ENCODE results near the gene ACOT9.
A peak's percentile ranks its signal among the peaks of the same experiment; 100 is the strongest.
"Not testable (repeated sequence)": the region's sequence is repeated elsewhere in the genome, so short reads cannot be mapped to it uniquely, and the experiment has no call there.

Gene ACOT9

DNA sequence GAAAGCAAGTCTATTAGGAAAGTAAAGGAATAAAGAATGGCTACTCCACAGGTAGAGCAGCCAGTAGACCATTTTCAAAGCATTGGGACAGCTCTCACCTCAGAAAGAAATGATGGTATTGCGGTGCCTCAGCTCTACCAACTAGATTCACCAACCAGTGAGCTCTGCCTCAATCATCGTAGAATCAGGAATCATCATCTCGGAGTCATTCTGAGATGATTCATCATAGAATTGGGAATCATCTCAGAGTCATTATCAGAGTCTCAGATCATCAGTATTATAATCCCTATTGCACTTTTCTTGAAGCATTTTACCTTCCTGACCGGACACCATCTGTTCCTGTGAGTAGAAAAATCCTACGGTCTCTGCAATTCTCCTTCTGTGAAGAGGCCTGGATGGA is 22.4 kb upstream of the ACOT9 start:
- DNase-seq, result no peak

- DNase-seq, result no peak
These were observed 21.3 kb upstream of the ACOT9 start for GRCh38 chrX:23764188-23764984.

- no peak for DNase-seq
These were observed 16.7 kb upstream of the ACOT9 start for GRCh38 chrX:23759821-23760220.

DNA sequence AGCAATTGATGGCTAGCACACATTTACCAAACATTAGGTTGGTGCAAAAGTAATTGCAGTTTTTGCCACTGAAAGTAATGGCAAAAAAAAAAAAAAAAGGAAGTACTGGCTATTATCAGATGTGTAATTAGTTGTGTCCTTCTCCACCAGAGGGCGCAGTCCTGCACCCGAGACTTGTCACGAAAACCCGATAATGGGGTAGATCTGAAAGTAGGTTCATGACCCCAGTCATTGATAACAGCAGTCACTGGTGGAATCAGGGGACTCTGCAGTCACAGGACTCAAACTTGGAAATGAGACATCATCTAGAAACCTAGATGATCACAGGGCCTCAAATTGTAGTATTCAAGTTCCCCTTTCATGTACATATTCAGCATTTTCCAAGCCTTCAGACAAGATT is 13.1 kb upstream of the ACOT9 start:
- DNase-seq, result peak; percentile 28

GRCh38 chrX:23754664-23755063 is 11.6 kb upstream of the ACOT9 start:
- DNase-seq, result no peak

DNA sequence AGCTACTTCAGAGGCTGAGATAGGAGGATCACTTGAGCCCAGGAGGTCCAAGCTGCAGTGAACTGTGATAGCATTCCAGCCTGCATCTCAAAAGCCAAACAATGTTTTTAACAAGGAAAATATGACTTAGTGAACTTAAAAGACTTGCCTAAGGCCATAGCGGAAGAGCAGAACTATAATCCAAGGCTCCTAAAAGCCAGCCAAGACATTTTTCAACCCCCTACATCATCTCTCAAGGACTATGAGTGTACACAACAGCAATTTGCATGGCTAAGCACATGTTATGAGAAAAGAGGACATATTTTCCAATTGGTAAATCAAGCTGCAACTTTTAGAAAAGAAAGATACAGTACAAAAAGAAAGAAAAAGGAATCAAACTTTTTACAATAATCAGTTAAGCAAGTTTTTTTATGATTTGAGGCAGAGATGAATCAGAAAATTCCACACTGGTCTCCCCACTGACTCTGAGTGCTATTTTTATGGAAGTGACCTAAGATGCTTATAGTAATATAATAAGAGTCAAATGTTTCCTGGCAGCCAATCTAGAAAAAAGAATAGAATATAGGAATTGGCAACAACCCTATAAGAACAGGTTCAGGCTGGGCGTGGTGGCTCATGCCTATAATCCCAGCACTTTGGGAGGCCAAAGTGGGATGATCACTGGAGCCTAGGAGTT is 9.8 kb upstream of the ACOT9 start:
- DNase-seq, result no peak

GRCh38 chrX:23749576-23749975 is 6.5 kb upstream of the ACOT9 start:
- no peak for DNase-seq

DNA sequence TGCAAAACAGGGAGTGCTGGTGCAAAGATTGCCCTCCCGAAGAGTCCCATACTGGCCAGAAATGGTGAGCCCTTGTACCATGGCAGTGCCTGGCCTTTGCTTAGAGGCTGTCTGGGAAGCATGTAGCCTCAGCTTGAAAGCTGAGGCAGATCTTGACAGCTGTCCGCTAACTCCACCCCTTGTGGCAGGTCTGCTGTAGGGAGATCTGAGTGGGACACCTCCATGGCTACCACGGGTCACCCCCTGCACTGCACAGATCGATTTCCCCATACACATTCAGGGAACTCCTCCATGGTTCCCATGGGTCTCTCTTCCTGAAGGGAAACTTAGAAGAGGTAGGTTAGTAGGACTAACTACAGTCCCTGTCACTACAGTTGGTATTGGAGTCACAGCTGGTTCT is 6.1 kb upstream of the ACOT9 start:
- DNase-seq, result no peak

DNA sequence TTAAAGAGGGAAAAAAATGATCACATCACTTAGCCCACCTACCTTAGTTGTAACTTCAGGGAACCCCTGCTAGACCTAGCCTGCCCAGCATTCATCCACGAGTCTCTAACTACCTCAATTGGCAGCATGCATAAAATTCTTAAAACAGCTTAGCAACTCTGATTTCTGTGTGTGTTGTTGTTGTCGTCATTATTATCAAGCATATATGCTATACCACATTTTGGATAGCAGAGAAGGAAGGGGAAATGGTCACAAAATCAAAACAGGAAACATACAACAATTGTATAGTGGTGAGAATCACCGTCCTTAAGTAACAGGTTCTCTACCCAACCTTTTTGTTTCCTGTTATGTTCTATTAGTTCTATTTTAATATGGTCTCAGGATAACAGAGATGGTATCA is 2.7 kb upstream of the ACOT9 start:
- no peak for DNase-seq

- DNase-seq, result not testable (repeated sequence)
These were observed 521 bp upstream of the ACOT9 start for GRCh38 chrX:23743623-23743971.

DNA sequence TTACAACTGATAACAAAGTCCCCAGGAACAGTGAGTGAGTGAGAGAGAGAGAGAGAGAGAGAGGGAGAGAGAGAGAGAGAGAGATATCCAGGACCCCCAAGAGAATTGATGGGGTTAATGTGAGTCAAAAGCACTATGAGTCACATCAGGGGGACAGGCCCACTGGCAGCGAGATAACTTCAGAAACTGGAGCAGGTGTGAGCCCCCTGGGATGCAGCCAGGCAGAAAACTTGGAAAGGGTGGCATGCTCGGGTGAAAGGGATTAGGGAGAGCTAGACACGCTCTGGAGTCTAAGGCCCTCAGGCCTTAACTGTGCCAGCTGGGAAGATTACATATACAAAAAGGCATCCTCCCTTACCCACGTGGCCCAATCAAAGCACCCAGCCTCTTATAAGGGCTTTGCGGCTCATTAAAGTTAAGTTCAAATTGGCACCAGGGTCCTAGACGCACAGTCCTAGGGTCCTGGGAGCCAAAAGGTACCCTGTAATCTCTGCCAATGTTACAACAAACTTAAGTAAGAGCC is 841 bp downstream of the ACOT9 start:
- no peak for DNase-seq

DNA sequence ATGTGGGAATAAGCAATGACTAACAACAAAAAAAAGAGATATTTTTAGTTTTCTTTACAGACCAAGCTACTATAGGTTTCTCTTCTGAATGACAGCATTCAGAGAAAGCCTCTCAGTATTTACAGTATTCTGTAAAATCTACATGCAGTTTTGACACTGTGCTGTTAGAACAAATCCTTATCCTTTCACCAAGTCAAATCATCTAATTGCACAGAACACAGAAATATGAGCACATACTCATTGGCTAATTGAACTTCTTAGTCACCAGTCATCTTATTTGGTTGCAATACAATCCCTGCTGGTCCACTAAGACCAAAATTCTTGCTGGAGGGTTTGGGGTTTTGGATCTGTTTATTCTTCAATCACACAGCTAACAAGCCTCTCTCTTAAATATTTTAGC is 5.7 kb downstream of the ACOT9 start:
- DNase-seq, result no peak

- DNase-seq, result no peak
These were observed 7.0 kb downstream of the ACOT9 start for GRCh38 chrX:23736030-23736429.

- no peak for DNase-seq
These were observed 10.4 kb downstream of the ACOT9 start for GRCh38 chrX:23732704-23733103.

GRCh38 chrX:23731951-23732350 is 11.1 kb downstream of the ACOT9 start:
- DNase-seq, result no peak

DNA sequence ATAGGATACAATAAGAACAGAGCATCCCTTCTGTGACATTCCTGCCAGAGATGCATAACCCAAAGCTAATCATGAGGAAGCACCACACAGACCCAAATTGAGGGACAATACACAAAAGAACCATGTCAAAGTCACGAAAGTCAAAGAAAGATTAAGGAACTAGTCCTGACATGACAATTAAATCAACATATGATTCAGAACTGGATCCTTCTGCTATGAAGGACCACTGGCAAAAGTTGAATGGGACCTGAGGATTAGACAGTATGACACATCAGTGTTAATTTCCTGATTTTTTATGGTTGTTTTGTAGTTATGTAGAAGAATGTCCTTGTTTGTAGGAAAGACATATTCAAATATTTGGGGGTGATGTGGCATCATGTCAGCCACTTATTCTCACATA is 13.9 kb downstream of the ACOT9 start:
- no peak for DNase-seq

DNA sequence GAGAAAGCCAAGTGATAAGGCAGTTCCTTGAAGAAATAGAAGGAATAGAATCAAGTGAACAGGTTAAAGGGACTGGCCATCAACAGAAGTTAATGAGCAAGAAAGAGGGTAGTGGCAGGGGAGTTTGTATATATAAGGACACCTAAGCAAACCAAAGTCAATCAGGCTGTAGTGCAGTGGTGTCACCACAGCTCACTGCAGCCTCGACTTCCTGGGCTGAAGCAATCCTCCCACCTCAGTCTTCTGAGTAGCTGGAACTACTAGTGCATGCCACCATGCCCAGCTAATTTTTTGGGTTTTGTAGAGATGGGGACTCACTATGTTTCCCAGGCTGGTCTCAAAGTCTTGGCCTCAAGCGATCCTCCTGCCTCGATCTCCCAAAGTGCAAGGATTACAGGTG is 15.9 kb downstream of the ACOT9 start:
- no peak for DNase-seq

DNA sequence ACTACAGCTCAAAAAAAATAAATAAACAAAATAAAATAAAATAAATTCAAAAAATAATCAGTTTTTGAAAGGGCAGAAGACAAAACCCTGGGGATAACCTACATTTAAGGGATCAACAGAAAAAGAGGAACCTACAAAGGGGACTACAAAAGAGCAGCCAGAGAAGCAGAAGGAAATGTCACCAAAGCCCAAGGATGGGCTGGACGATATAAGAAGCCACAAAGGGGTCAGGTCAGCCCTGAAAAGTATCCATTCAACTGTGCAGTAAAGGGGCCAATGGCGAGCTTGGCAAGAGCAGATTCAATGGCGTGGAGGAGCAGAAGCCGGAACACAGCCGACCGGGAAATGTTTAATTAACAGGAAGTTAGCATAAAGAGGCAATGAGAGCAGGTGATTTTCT is 16.9 kb downstream of the ACOT9 start:
- DNase-seq, result no peak

GRCh38 chrX:23720117-23720677 is 22.9 kb downstream of the ACOT9 start:
- no peak for DNase-seq

DNA sequence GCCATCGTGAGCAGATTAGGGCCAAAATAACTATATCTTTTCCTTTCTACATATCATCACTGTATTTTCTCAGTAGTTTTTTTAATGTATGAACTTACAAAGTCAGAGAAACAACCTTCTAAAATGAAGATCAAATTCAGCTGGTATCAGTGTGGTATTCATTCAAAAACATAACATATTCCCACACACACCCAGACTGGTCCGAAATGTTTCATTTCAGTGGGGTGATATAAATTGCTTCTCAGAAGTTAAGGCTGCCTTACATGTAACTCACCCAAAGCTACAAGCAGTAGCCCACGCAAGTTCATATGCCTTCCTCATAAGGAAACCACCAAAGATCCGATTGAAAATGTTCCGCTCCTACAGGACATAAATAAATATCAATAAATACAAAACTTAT is 37.8 kb downstream of the ACOT9 start:
- no peak for DNase-seq

DNA sequence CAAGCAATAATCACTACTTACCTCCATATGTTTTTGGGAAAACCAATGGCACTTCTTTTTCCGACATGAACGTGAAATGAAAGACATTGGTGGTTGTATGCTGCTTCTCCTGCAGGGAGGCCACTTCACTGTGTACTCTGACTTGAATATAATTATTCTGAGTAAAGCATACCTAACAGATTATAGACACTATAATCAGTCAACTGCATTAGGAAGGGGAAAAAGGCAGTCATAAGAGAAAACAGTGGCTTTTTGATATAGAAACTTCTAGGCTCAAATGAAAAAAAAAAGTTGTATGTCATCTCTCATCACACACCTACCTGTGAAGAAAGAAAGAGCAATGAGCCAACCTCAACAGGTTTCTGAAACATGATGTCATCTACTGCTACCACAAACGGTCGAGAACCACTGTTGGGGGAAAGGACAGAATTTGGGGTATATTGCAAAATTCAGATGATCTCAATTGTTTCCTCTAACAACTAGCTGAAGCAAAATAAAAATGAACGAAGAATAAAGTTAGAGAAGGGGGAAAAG is 38.3 kb downstream of the ACOT9 start:
- DNase-seq, result no peak

DNA sequence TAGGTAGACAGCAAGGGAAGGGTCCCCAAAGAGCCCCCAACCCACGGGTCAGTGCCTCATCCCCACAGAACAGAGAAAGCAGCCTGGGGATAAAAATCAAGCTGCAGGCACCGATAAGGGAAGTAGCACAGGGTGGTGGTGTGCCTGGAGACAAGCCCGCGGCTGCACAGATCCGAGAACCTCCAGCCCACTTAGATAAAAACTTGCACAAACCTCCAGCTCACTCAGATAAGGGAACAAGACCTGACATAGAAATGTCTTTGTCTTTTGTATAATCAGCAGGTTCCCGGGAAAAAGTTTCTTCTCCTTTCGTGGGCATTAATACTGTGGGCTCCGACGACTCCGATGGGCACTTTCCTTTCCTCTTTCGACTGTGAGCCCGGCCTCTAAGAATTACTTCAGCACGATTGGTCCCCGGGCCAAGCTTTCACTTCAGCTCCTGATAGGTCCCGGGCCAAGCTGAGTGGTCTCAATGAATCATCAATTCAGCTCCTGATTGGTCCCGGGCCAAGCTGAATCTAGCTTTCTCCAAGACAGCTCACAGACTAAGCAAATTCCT is 43.4 kb downstream of the ACOT9 start:
- DNase-seq, result no peak

- peak; percentile 4 for DNase-seq
These were observed 48.5 kb downstream of the ACOT9 start for GRCh38 chrX:23694606-23695005.

GRCh38 chrX:23692166-23692565 is 50.9 kb downstream of the ACOT9 start:
- DNase-seq, result no peak

Measured in COR-L47 (cell line).